Adrenal gland (tissue), 5 donors: ENCODE measurements around the gene RASA3.

Source experiments
- CTCF ChIP-seq, 6 experiments: fragments of 450-650 bp in 4 of 6; fragments of 200-600 bp in 2 of 6; sonication (generic) in 1 of 6; IDR thresholded peaks; 1 replicate in 5 of 6; 2 replicates in 1 of 6; pipeline versions ENCODE4 v1.5.1 to v1.8.0; 2016 to 2021; ENCODE audit warnings: antibody characterized with exemption in 6 of 6, mild to moderate bottlenecking in 2 of 6, moderate library complexity in 1 of 6
- POLR2A ChIP-seq, 2 donors: fragments of 450-650 bp; IDR thresholded peaks; one replicate each; pipeline ENCODE4 v1.6.1; 2017; ENCODE audit warnings: antibody characterized with exemption in 2 of 2, mild to moderate bottlenecking in 2 of 2, moderate library complexity in 1 of 2
- donor health status: DM: no; HTN: no; CAD: no.

GRCh38 chr13:113952983-113953520 lies 179.4 kb downstream of the RASA3 start:
- TF ChIP-seq POLR2A (IDR thresholded peaks at IDR 0.05) (no peak), CTCF (IDR thresholded peaks at IDR 0.05) (no peak)
